BLaER1 treated with 17β-estradiol and CSF1 and Interleukin-3, amounts not matched to agents 10 nM and 100 nM (cell line): Measurements from ENCODE around the gene P4HB.
"Not testable (repeated sequence)": the region's sequence is repeated elsewhere in the genome, so short reads cannot be mapped to it uniquely, and the experiment has no call there.

Experiments used
- H3K27ac ChIP-seq, 11 experiments: shearing (Covaris generic); formaldehyde crosslinking; 2 replicates each; pipeline ENCODE4 v1.8.1; 2022
- H3K27me3 ChIP-seq, 11 experiments: shearing (Covaris generic); formaldehyde crosslinking; 2 replicates each; pipeline ENCODE4 v1.8.1; 2022
- H3K36me3 ChIP-seq, 11 experiments: shearing (Covaris generic); formaldehyde crosslinking; 2 replicates each; pipeline ENCODE4 v1.8.1; 2022
- H3K4me1 ChIP-seq, 10 experiments: shearing (Covaris generic); formaldehyde crosslinking; 2 replicates each; pipeline ENCODE4 v1.8.1; 2022
- H3K4me2 ChIP-seq, 11 experiments: shearing (Covaris generic); formaldehyde crosslinking; 2 replicates each; pipeline ENCODE4 v1.8.1; 2022
- H3K4me3 ChIP-seq, 10 experiments: shearing (Covaris generic); formaldehyde crosslinking; 2 replicates each; pipeline ENCODE4 v1.8.1; 2022
- H3K9ac ChIP-seq, 11 experiments: shearing (Covaris generic); formaldehyde crosslinking; 2 replicates each; pipeline ENCODE4 v1.8.1; 2022
- H3K9me3 ChIP-seq, 11 experiments: shearing (Covaris generic); formaldehyde crosslinking; replicated peaks in 1 of 11; 2 replicates each; pipeline ENCODE4 v1.8.1; 2022
- H4K20me1 ChIP-seq, 11 experiments: shearing (Covaris generic); formaldehyde crosslinking; 2 replicates each; pipeline ENCODE4 v1.8.1; 2022
- Cebpa-rat ChIP-seq, 11 experiments: shearing (Covaris generic); IDR thresholded peaks; 2 replicates each; pipeline ENCODE4 v1.8.1; 2022

P4HB gene

DNA sequence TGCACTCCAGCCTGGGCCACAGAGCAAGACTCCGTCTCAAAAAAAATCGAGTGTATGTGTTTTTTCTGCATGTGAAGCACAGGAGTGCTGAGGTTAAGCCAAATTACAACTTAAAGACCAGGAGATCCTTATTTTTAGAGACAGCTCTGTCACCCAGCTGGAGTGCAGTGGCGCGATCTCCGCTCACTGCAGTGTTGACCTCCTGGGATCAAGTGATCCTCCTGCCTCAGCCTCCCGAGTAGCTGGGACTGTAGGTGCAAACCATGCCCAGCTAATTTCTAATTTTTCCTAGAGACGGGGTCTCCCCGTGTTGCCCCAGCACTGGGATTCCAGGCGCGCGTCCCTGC, 18.0 kb downstream of the P4HB start:
- Histone ChIP-seq H3K4me2 (peak overlapping the region in 8 of 11 experiments; percentile 54 to 91 (median 77); a peak in 13 of 22 replicates), H3K27me3 (no peaks in the 10 kb centered on the region), H3K36me3 (peaks cover 51 to 61% (median 53%) of the 10 kb centered on the region in 11 experiments), H3K27ac (peak overlapping the region in 5 of 11 experiments; percentile 90 to 98 (median 96); a peak in 9 of 22 replicates), H3K9ac (peak overlapping the region in 7 of 11 experiments; percentile 26 to 72 (median 63); a peak in 7 of 22 replicates), H3K4me1 (peaks cover 28 to 79% (median 56%) of the 10 kb centered on the region in 10 experiments), H3K9me3 (no peaks in the 10 kb centered on the region), H3K4me3 (no peak overlapping the region), H4K20me1 (peaks cover 3 to 68% (median 36%) of the 10 kb centered on the region in 11 experiments; a peak in 16 of 22 replicates)
- no peak for TF ChIP-seq Cebpa-rat (IDR thresholded peaks at IDR 0.05)

- H3K27me3 ChIP-seq = no peaks in the 10 kb centered on the region
- peaks cover 31 to 83% (median 60%) of the 10 kb centered on the region in 10 experiments for H3K4me1 ChIP-seq
- peak overlapping the region in 10 of 11 experiments; percentile 29 to 72 (median 62); a peak in 16 of 22 replicates for H3K9ac ChIP-seq
- no peak overlapping the region for H3K4me3 ChIP-seq
- peaks cover 46 to 57% (median 48%) of the 10 kb centered on the region in 11 experiments for H3K36me3 ChIP-seq
- peak overlapping the region in 10 of 11 experiments; percentile 0 to 91 (median 76); a peak in 18 of 22 replicates for H3K4me2 ChIP-seq
- peak overlapping the region in 9 of 11 experiments; percentile 34 to 98 (median 90); a peak in 17 of 22 replicates for H3K27ac ChIP-seq
- H3K9me3 ChIP-seq = no peaks in the 10 kb centered on the region
- H4K20me1 ChIP-seq = peaks cover 0 to 64% (median 36%) of the 10 kb centered on the region in 11 experiments; a peak in 16 of 22 replicates
- TF ChIP-seq Cebpa-rat (IDR thresholded peaks at IDR 0.05) = no peak
Measured at GRCh38 chr17:81841866-81842265, 18.5 kb downstream of the P4HB start.

GRCh38 chr17:81840826-81841778, 19.2 kb downstream of the P4HB start:
- no peaks in the 10 kb centered on the region for H3K27me3 ChIP-seq
- TF ChIP-seq Cebpa-rat (IDR thresholded peaks at IDR 0.05) = no peak
- peaks cover 38 to 49% (median 40%) of the 10 kb centered on the region in 11 experiments for H3K36me3 ChIP-seq
- H3K9ac ChIP-seq = peak overlapping the region in 10 of 11 experiments; percentile 29 to 72 (median 62); a peak in 17 of 22 replicates
- peak overlapping the region in 9 of 11 experiments; percentile 34 to 98 (median 90); a peak in 17 of 22 replicates for H3K27ac ChIP-seq
- H3K4me1 ChIP-seq = peaks cover 31 to 91% (median 66%) of the 10 kb centered on the region in 10 experiments
- H4K20me1 ChIP-seq = peaks cover 0 to 56% (median 34%) of the 10 kb centered on the region in 11 experiments; a peak in 16 of 22 replicates
- no peaks in the 10 kb centered on the region for H3K9me3 ChIP-seq
- peak overlapping the region in 1 of 10 experiments; percentile 14; a peak in 1 of 20 replicates for H3K4me3 ChIP-seq
- H3K4me2 ChIP-seq = peak overlapping the region in 10 of 11 experiments; percentile 0 to 91 (median 76); a peak in 18 of 22 replicates

- Histone ChIP-seq H3K9ac (peak overlapping the region in 4 of 11 experiments; percentile 16 to 72 (median 58); a peak in 3 of 22 replicates), H3K4me2 (peak overlapping the region in 9 of 11 experiments; percentile 63 to 91 (median 78); a peak in 18 of 22 replicates), H3K4me1 (peaks cover 31 to 99% (median 76%) of the 10 kb centered on the region in 10 experiments), H3K27ac (peak overlapping the region in 8 of 11 experiments; percentile 64 to 98 (median 92); a peak in 14 of 22 replicates), H3K36me3 (peaks cover 28 to 38% (median 30%) of the 10 kb centered on the region in 11 experiments), H4K20me1 (peaks cover 0 to 45% (median 24%) of the 10 kb centered on the region in 11 experiments; a peak in 15 of 22 replicates)
- H3K27me3 ChIP-seq, H3K4me3 ChIP-seq, H3K9me3 ChIP-seq: not testable (repeated sequence)
Measured at GRCh38 chr17:81840059-81840458, 20.3 kb downstream of the P4HB start.

DNA sequence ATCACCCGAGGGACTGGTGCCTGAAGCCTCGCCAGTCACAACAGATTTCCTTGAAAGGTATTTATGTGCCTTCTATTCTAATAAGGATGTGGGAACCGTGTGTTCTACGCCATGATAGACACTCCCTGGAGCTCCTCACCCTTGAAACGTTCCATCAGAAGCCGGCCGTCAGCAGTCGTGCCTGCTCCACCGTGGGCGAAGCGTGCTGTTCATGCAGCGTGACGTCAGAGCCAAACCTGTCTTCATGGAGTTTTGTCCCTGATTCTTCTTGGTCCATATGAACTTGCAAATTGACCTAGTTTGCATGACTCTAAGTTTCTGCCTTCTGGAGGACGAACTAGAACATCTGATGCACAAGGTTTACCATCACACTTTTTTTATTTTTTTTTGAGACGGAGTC, 21.0 kb downstream of the P4HB start:
- no peak overlapping the region for H3K4me3 ChIP-seq
- H3K4me1 ChIP-seq = peaks cover 39 to 100% (median 84%) of the 10 kb centered on the region in 10 experiments
- peak overlapping the region in 9 of 11 experiments; percentile 28 to 72 (median 58); a peak in 13 of 22 replicates for H3K9ac ChIP-seq
- H3K27ac ChIP-seq = peak overlapping the region in 9 of 11 experiments; percentile 72 to 98 (median 90); a peak in 18 of 22 replicates
- TF ChIP-seq Cebpa-rat (IDR thresholded peaks at IDR 0.05) = no peak
- peaks cover 0 to 38% (median 18%) of the 10 kb centered on the region in 11 experiments; a peak in 15 of 22 replicates for H4K20me1 ChIP-seq
- no peaks in the 10 kb centered on the region for H3K27me3 ChIP-seq
- H3K9me3 ChIP-seq = no peaks in the 10 kb centered on the region
- H3K4me2 ChIP-seq = peak overlapping the region; percentile 29 to 91 (median 75); a peak in 20 of 22 replicates
- H3K36me3 ChIP-seq = peaks cover 20 to 31% (median 22%) of the 10 kb centered on the region in 11 experiments

DNA sequence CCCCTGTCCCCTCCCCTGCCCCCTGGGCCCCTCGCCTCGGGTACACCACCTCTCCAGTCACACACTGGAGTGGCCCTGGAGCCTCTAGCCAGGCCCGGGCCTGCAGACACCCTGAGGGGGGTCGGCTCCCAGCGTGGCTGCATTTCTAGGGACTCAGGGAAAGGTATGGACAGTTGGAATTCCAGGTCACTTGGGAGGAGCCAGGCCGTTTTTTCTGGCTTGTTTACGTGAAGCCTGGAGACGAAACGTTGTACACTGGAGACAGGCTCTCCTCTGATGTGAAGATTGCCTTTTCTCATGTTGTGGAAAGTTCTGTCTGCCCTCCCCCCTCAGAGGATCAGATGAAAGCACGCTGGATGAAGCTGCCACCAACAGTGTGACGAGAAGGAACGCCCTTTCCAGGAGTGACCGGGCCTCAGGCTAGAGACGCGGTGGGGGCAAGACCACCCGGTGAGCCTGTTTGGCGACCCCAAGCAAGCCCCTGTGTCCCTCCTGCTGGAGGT, 21.5 kb downstream of the P4HB start:
- Histone ChIP-seq H3K27ac (peak overlapping the region in 10 of 11 experiments; percentile 15 to 98 (median 88); a peak in 19 of 22 replicates), H3K36me3 (peaks cover 15 to 26% (median 17%) of the 10 kb centered on the region in 11 experiments), H3K4me1 (peaks cover 44 to 100% (median 89%) of the 10 kb centered on the region in 10 experiments), H3K9me3 (no peaks in the 10 kb centered on the region), H3K4me2 (peak overlapping the region; percentile 29 to 91 (median 75); a peak in 21 of 22 replicates), H4K20me1 (peaks cover 0 to 33% (median 13%) of the 10 kb centered on the region in 11 experiments; a peak in 15 of 22 replicates), H3K4me3 (no peak overlapping the region), H3K27me3 (no peaks in the 10 kb centered on the region), H3K9ac (peak overlapping the region in 9 of 11 experiments; percentile 28 to 72 (median 58); a peak in 13 of 22 replicates)
- TF ChIP-seq Cebpa-rat (IDR thresholded peaks at IDR 0.05) = no peak

GRCh38 chr17:81837641-81838040, 22.7 kb downstream of the P4HB start:
- peak overlapping the region; percentile 30 to 91 (median 73); a peak in 21 of 22 replicates for H3K4me2 ChIP-seq
- H3K4me1 ChIP-seq = peaks cover 48 to 96% (median 92%) of the 10 kb centered on the region in 10 experiments
- peak in 10 of 11 experiments; percentile 29 to 93 (median 89); a peak in 18 of 22 replicates for TF ChIP-seq Cebpa-rat (IDR thresholded peaks at IDR 0.05)
- peak overlapping the region in 9 of 11 experiments; percentile 72 to 98 (median 90); a peak in 19 of 22 replicates for H3K27ac ChIP-seq
- H3K36me3 ChIP-seq = peaks cover 4 to 14% (median 6%) of the 10 kb centered on the region in 11 experiments; a peak in 21 of 22 replicates
- peaks cover 0 to 21% (median 2%) of the 10 kb centered on the region in 11 experiments; a peak in 10 of 22 replicates for H4K20me1 ChIP-seq
- peak overlapping the region in 9 of 11 experiments; percentile 51 to 86 (median 69); a peak in 15 of 22 replicates for H3K9ac ChIP-seq
- no peaks in the 10 kb centered on the region for H3K9me3 ChIP-seq
- H3K27me3 ChIP-seq = no peaks in the 10 kb centered on the region
- no peak overlapping the region for H3K4me3 ChIP-seq

DNA sequence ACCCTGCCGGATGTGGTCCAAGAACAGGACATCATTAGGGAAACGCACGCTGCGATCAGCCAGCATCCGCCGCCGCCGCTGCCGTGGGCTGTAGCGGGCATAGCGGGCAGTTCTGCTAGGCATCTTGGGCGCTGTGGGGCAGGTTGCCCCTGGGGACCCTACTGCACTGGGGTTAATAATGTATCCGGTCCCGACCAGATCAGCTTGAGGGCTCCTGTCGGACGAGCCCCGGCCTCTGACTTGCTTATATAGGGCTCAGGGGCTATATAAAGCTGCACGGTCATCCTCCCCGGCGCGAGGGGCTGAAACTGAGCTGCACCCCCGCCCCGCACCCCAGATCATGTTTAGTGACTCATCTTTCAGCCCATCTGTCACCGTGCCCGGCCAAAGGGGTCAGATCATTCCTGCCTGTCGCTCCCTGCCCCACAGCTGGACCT, 25.5 kb downstream of the P4HB start, which contains the start of gene PPP1R27:
TSS of gene PPP1R27 (minus strand) at position 220 of the 437 bp plus-strand sequence. CDS start at position 123, 97 bp downstream.
- Histone ChIP-seq H3K9ac (peak within 1 kb of the TSS; percentile 86 to 97 (median 90)), H3K4me2 (peak within 1 kb of the TSS; percentile 88 to 98 (median 93)), H3K4me3 (peak within 1 kb of the TSS; percentile 72 to 96 (median 84)), H3K9me3 (no peaks in the 10 kb centered on the region), H3K27me3 (no peaks in the 10 kb centered on the region), H3K36me3 (no peaks in the 10 kb centered on the region; a peak in 1 of 22 replicates), H3K27ac (peak within 1 kb of the TSS; percentile 93 to 98 (median 97); a peak in 21 of 22 replicates), H4K20me1 (peaks cover 0 to 11% (median 4%) of the 10 kb centered on the region in 11 experiments; a peak in 6 of 22 replicates), H3K4me1 (peaks cover 63 to 95% (median 90%) of the 10 kb centered on the region in 10 experiments)
- TF ChIP-seq Cebpa-rat (IDR thresholded peaks at IDR 0.05) = no peak
